Lower leg skin (tissue), 4 donors: Measurements from ENCODE around the gene IMPDH1. TPM values are rescaled to one million over a fixed set of nuclear protein-coding genes. Genes with fewer than 3 reads are reported as not detected.

Experiments
- DNase-seq, 2 donors: peaks; one replicate each; pipeline ENCODE4 v3.0.0-alpha.2; 2019; ENCODE audit warnings: low spot score in 2 of 2
- H3K4me3 ChIP-seq: fragments of 200-600 bp; sonication (generic); 2 replicates; pipeline ENCODE4 v1.5.1; 2017; ENCODE audit warnings: mild to moderate bottlenecking, low read depth; ENCODE audit not compliant: poor library complexity, severe bottlenecking
- POLR2A ChIP-seq, 2 donors: fragments of 450-650 bp; IDR thresholded peaks; one replicate each; pipeline ENCODE4 v1.6.1; 2016 to 2017; ENCODE audit warnings: antibody characterized with exemption in 2 of 2, mild to moderate bottlenecking in 1 of 2, moderate library complexity in 1 of 2
- WGBS, 2 donors: methylation state at CpG; one replicate each; pipeline ENCODE4 v1.1.5; 2018; 5-methylcytosine and 5-hydroxymethylcytosine counted together
- intact Hi-C: fragments of 100-400 bp; cut with DNase I; formaldehyde crosslinking; loops from one replicate; pipeline ENCODE4 v1.15.0; 2023; ENCODE audit warnings: low total_unique reads
- total RNA-seq, 4 donors: library from RNA; depleted of rRNA; stranded (reverse); fragments of >200 nt; gene quantifications; one replicate each; pipeline ENCODE4 v1.1.0, GENCODE V29; 2016
- TF ChIP-seq, protein P1 (sequence below), 3 donors: fragments of 450-650 bp; IDR thresholded peaks; one replicate each; pipeline ENCODE4 v1.5.1; 2016; ENCODE audit warnings: antibody characterized with exemption in 3 of 3, mild to moderate bottlenecking in 3 of 3, moderate library complexity in 2 of 3

IMPDH1 gene
- total RNA-seq, 4 donors from 2014 or later = 45.6 to 71.7 (median 48.7) TPM

DNA sequence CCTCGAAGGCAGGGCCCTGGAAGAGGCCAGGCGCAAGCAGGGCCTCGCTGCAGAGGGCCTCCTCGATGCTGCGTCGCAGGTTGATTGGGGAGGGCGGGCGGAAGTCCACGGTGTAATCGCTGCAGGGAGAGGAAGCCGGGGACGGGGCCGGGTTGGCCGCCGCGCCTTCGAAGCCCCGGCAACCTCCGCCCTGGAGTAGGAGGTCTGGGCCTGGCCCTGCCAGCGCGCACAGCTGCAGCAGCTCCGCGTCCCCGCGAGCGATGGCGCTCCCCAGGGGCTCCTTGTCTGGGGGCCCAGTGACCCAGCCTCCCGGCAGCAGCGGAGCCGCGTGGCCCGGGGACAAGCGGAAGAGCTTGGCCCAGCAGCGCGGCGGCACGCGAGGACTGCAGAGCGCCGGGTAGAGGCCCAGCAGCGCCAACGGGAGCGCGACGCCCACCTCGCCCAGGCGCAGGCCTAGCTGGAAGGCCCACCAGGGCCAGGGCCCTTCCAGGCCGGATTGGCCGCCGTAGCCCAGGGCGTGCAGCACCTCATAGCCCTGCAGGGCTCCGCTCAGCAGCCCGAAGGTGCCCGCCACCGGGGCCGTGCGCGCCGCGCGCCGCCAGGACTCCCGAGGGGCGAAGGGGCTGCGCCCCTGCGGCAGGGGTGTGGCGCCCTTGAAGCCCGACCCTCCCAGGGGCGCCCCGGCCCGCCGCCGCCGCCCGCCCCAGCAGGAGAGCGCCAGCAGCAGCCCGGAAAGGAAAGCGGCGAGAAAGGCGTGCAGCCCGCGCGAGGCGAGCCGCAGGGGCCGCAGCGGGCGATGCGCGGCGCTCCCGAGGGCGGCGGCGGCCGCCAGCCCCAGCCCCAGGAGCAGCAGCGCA, 58.3 kb downstream of the IMPDH1 start:
- TF ChIP-seq, protein P1, sequence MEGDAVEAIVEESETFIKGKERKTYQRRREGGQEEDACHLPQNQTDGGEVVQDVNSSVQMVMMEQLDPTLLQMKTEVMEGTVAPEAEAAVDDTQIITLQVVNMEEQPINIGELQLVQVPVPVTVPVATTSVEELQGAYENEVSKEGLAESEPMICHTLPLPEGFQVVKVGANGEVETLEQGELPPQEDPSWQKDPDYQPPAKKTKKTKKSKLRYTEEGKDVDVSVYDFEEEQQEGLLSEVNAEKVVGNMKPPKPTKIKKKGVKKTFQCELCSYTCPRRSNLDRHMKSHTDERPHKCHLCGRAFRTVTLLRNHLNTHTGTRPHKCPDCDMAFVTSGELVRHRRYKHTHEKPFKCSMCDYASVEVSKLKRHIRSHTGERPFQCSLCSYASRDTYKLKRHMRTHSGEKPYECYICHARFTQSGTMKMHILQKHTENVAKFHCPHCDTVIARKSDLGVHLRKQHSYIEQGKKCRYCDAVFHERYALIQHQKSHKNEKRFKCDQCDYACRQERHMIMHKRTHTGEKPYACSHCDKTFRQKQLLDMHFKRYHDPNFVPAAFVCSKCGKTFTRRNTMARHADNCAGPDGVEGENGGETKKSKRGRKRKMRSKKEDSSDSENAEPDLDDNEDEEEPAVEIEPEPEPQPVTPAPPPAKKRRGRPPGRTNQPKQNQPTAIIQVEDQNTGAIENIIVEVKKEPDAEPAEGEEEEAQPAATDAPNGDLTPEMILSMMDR (IDR thresholded peaks at IDR 0.05) = no peak
- no peak for TF ChIP-seq POLR2A (IDR thresholded peaks at IDR 0.05)
- no peak overlapping the region for H3K4me3 ChIP-seq
- DNase-seq = no peak
- 33 to 43% methylated on average over 19 to 85 of the region's 97 CpGs for WGBS, 2 donors
- intact Hi-C loops = loop anchor here (5.0 kb wide), 1 partner anchor 36 kb away; no protein-coding TSS in a partner anchor

DNA sequence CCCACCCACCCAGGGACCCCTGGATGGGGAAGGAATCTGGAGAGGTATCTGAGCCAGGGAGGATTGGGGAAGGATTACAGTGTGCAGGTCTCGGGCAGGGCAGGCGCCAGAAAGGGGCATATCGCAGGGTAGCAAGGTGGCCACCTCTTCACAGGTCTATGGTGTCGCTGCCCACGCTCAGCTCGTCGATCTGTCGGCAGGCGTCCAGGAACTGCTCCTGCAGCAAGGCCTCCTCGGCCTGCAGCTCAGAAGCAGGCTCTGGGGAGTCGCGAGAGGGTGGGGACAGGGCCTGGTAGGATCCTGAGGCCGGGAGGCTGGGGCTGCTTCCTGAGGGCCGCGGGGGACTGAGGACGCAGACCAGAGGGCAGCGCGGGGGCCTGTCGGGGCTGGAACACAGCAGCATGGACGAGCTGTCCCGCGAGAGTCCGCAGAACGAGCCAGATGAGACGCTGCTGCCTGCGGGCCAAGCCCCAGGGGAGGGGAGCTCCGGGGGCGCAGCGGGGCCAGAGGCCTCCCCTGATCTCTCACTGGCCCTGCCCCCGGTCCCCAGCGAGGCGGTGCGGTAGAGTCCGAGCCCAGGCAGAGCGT, 59.0 kb downstream of the IMPDH1 start:
- intact Hi-C loops = loop anchor here (5.0 kb wide), 1 partner anchor 36 kb away; no protein-coding TSS in a partner anchor
- H3K4me3 ChIP-seq = no peak overlapping the region
- TF ChIP-seq, protein P1 (IDR thresholded peaks at IDR 0.05) = no peak
- no peak for TF ChIP-seq POLR2A (IDR thresholded peaks at IDR 0.05)
- no peak for DNase-seq
- 85 to 89% methylated on average over 25 to 35 of the region's 35 CpGs for WGBS, 2 donors

DNA sequence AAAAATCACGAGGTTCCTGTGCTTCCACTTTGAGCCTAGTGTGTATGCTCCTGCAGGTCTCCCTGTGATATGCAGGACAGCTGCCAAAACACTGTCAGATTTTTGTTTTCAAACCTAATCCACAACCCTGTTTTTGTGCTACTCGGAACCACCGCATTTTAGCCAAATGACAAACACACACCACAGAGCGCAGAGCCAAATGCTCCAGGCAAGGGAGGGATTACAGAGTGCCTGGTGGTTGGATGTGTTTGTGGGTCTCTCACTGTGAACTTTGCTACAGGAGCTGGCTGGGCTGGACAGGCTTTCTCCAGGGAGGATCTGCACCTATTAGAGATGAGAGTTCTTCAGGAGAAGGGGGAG, 60.3 kb downstream of the IMPDH1 start:
- H3K4me3 ChIP-seq = no peak overlapping the region
- 15 to 41% methylated on average over 4 of the region's 4 CpGs for WGBS, 2 donors
- TF ChIP-seq, protein P1 (IDR thresholded peaks at IDR 0.05) = no peak
- TF ChIP-seq POLR2A (IDR thresholded peaks at IDR 0.05) = no peak
- intact Hi-C loops = no loop called here
- DNase-seq = no peak

DNA sequence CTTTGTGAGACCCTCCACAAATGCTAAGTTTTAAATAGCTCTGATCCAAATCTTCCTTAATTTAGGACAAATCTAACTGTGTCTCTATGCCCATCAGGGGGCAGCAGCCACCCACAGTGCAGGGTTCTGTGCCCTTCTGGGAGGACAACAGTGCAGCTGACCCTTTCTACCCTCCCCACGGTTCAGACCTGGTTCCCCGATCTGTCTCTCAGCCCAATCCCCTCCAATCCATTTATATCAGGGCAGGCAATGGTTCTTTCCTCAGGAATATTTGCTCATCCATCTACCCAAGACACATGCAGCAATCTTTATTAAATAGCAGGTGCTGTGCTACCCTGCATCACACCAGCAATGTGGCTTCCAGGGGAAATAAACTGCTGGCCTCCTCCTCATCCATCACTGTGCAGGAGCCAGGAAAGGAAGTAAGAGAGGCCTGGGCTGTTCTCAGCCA, 62.1 kb downstream of the IMPDH1 start:
- intact Hi-C loops = no loop called here
- TF ChIP-seq POLR2A (IDR thresholded peaks at IDR 0.05) = no peak
- TF ChIP-seq, protein P1 (IDR thresholded peaks at IDR 0.05) = no peak
- DNase-seq = no peak
- no peak overlapping the region for H3K4me3 ChIP-seq
- WGBS, 2 donors = 3 to 17% methylated on average over 2 of the region's 2 CpGs

DNA sequence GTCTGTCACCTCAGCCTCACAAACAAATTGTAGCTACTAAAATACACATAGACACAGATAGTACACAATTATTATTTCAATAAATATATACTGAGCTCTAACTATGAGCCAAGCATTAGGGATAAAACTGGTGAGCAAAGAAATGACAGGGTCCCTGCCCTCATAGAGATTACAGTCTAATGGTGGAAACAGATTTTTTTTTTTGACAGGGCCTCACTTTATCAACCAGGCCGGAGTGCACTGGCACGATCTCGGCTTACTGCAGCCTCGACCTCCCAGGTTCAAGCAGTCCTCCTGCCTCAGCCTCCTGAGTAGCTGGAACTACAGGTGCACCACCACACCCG, 65.4 kb downstream of the IMPDH1 start:
- TF ChIP-seq, protein P1 (IDR thresholded peaks at IDR 0.05) = no peak
- TF ChIP-seq POLR2A (IDR thresholded peaks at IDR 0.05) = no peak
- intact Hi-C loops = no loop called here
- no peak for DNase-seq
- 90 to 92% methylated on average over 5 of the region's 5 CpGs for WGBS, 2 donors
- no peak overlapping the region for H3K4me3 ChIP-seq
